ENCODE results near the gene B3GALT6. TPM values are rescaled to one million over a fixed set of nuclear protein-coding genes. Genes with fewer than 3 reads are reported as not detected.
A peak's percentile ranks its signal among the peaks of the same experiment; 100 is the strongest.

B3GALT6 gene
- polyA plus RNA-seq, 1 experiment: 20.9 TPM

DNA sequence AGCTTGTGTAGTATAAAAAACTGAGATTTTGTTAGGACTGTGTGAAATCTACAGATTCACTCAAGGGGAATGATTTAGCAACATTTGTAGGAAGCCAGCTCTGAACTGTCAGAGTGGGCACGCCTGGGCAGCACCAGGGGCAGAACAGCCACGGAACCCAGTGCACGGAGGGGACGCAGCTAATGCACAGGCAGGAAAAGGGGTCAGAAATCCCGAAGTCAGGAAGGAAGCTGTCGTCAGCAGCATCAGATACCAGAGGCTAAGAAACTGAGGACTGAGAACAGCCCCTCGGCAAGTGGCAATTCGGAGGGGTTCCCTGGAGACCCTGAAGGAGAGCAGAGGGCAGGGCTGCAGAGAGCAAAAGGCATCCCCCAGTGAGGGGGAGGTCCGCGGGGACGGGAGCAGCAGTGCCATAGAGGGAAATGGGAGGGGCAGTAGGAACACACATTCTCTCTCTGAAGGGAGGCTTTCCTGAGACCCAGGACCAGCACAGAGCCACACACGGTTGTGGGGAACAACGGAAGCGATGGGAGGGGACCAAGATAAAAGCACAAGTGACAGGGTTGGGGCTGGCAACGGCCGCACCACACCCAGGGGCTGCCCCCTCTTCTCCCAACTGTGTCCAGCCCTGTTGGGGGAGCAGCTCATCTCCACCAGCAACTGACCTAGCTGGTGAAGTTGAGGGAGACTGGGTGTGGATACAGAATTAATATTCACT, 29.0 kb downstream of the B3GALT6 start:
- POLR2A ChIA-PET: no interaction called here
- TF ChIP-seq, protein P1, sequence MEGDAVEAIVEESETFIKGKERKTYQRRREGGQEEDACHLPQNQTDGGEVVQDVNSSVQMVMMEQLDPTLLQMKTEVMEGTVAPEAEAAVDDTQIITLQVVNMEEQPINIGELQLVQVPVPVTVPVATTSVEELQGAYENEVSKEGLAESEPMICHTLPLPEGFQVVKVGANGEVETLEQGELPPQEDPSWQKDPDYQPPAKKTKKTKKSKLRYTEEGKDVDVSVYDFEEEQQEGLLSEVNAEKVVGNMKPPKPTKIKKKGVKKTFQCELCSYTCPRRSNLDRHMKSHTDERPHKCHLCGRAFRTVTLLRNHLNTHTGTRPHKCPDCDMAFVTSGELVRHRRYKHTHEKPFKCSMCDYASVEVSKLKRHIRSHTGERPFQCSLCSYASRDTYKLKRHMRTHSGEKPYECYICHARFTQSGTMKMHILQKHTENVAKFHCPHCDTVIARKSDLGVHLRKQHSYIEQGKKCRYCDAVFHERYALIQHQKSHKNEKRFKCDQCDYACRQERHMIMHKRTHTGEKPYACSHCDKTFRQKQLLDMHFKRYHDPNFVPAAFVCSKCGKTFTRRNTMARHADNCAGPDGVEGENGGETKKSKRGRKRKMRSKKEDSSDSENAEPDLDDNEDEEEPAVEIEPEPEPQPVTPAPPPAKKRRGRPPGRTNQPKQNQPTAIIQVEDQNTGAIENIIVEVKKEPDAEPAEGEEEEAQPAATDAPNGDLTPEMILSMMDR (IDR thresholded peaks at IDR 0.05; ENCODE audit: insufficient read depth, low read depth, low read length): no peak
- DNase-seq (ENCODE audit: low read depth): no peak
- H3K27me3 ChIP-seq (ENCODE audit: control insufficient read depth, insufficient read depth, low read length): no peaks in the 10 kb centered on the region
- no peak overlapping the region for H3K4me3 ChIP-seq (ENCODE audit: low read depth, low read length)
- peaks cover 38% of the 10 kb centered on the region for H3K36me3 ChIP-seq (ENCODE audit: control insufficient read depth, insufficient read depth, low read length)
- CTCF ChIA-PET: interaction anchor here (0.7 to 6.4 kb wide), 3 partner anchors 29 to 277 kb away, joined by 3 to 30 read pairs (median 4); no protein-coding TSS in a partner anchor

DNA sequence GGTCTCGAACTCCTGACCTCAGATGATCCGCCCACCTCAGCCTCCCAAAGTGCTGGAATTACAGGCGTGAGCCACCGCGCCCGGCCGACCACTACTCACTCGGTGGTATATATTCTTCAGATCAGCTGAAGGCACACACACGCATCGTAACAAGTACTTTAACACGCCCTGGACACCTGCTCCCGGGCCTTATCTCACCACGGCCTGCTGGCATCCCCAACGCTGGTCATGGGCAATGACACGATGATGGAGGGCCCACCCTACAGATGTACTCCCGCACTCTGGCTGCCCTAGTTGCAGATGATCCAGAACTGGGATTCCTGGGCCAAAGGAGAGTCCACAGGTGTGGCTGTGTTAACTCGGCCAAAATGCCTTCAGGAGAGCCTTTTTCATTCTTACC, 30.0 kb downstream of the B3GALT6 start:
- no peak for DNase-seq (ENCODE audit: low read depth)
- Histone ChIP-seq H3K27me3 (ENCODE audit: control insufficient read depth, insufficient read depth, low read length) (no peaks in the 10 kb centered on the region), H3K36me3 (ENCODE audit: control insufficient read depth, insufficient read depth, low read length) (peaks cover 33% of the 10 kb centered on the region), H3K4me3 (ENCODE audit: low read depth, low read length) (no peak overlapping the region)
- ChIA-PET POLR2A (no interaction called here), CTCF (interaction anchor here (6.4 kb wide), 1 partner anchor 140 kb away, joined by 30 read pairs; no protein-coding TSS in a partner anchor)
- TF ChIP-seq, protein P1 (IDR thresholded peaks at IDR 0.05; ENCODE audit: insufficient read depth, low read depth, low read length): no peak

DNA sequence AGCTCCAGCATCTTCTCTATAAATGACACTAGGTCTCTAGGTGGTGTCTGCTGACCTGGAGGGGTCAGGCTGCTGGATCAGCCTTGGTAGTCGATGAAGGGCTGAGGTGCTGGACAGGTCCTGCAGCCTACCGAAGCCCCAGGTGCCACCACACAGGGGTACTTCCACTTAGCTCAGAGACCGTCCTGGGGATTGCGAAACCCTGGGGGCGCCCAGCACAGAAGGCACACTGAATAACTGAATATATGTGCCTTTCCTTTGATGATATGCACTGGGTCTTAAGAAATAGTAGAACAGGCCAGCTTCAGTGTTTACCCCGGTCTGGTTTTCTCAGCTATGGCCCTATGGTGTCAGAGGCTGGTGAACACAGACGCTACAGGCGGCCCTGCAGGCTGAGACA, 30.7 kb downstream of the B3GALT6 start:
- ChIA-PET POLR2A (no interaction called here), CTCF (interaction anchor here (6.4 kb wide), 1 partner anchor 141 kb away, joined by 30 read pairs; no protein-coding TSS in a partner anchor)
- no peak for DNase-seq (ENCODE audit: low read depth)
- Histone ChIP-seq H3K4me3 (ENCODE audit: low read depth, low read length) (no peak overlapping the region), H3K27me3 (ENCODE audit: control insufficient read depth, insufficient read depth, low read length) (no peaks in the 10 kb centered on the region), H3K36me3 (ENCODE audit: control insufficient read depth, insufficient read depth, low read length) (peaks cover 36% of the 10 kb centered on the region)
- TF ChIP-seq, protein P1 (IDR thresholded peaks at IDR 0.05; ENCODE audit: insufficient read depth, low read depth, low read length): no peak

DNA sequence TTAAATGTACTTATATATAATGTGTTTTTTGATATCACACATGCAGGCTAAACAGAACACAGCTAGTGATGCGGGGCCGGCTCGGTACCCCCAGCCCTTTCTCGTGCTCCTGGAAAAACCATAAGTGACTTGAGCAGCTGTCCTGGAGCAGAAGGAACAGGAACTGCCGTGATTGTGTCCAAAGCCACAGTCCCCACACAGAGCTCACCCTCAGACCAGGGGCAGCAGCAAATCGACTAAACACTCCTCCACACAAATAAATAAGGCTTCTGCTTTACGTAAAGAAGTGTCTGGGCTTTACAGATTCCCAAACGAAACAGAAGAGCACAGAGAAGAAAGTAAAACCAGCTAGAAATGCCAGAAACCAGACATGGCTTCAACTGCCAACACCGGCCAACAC, 32.0 kb downstream of the B3GALT6 start:
- ChIA-PET CTCF (interaction anchor here (1.2 to 6.4 kb wide), 4 partner anchors 8 to 142 kb away, joined by 3 to 30 read pairs (median 6); no protein-coding TSS in a partner anchor), POLR2A (no interaction called here)
- TF ChIP-seq, protein P1 (IDR thresholded peaks at IDR 0.05; ENCODE audit: insufficient read depth, low read depth, low read length): no peak
- Histone ChIP-seq H3K36me3 (ENCODE audit: control insufficient read depth, insufficient read depth, low read length) (peaks cover 33% of the 10 kb centered on the region), H3K4me3 (ENCODE audit: low read depth, low read length) (no peak overlapping the region), H3K27me3 (ENCODE audit: control insufficient read depth, insufficient read depth, low read length) (no peaks in the 10 kb centered on the region)
- no peak for DNase-seq (ENCODE audit: low read depth)

DNA sequence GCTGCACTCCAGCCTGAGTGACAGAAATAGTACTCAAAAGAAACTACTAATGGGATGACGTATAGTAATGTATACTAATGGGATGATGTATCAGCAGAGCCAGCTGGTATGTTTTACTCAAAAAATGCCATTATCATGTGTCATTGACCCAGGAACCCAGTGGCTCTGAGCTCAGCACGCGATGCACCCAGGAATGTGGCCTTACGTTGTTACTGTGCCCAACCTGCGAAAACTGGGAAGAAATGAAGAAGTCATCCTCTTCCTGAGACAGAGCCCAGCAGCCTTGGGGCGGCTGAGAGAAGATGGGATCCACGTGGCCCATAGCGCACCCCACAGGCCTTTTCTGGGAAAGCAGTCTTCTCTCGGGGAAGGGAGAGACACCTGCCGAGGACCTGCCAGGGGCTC, 32.8 kb downstream of the B3GALT6 start:
- Histone ChIP-seq H3K27me3 (ENCODE audit: control insufficient read depth, insufficient read depth, low read length) (no peaks in the 10 kb centered on the region), H3K36me3 (ENCODE audit: control insufficient read depth, insufficient read depth, low read length) (peaks cover 28% of the 10 kb centered on the region), H3K4me3 (ENCODE audit: low read depth, low read length) (no peak overlapping the region)
- TF ChIP-seq, protein P1 (IDR thresholded peaks at IDR 0.05; ENCODE audit: insufficient read depth, low read depth, low read length): peak; percentile 65
- ChIA-PET CTCF (interaction anchor here (0.6 to 6.4 kb wide), 6 partner anchors 9 to 143 kb away, joined by 3 to 30 read pairs (median 4); partner anchors contain the start of gene UBE2J2), POLR2A (interaction anchor here (0.9 kb wide), 1 partner anchor 9 kb away, joined by 9 read pairs; the partner anchor contains the start of gene UBE2J2)
- peak; percentile 94 for DNase-seq (ENCODE audit: low read depth)
